ENCODE measurements around the gene PRAMEF1.
"Not testable (repeated sequence)": the region's sequence is repeated elsewhere in the genome, so short reads cannot be mapped to it uniquely, and the experiment has no call there.

PRAMEF1 gene

GRCh38 chr1:12774801-12775345 lies 16.3 kb upstream of the PRAMEF1 start:
- no peak for DNase-seq (ENCODE audit: low read depth in 2 of 2, low spot score in 1 of 2)

- no peak for DNase-seq (ENCODE audit: low read depth in 2 of 2, low spot score in 1 of 2)
Measured at GRCh38 chr1:12775443-12775842, 15.8 kb upstream of the PRAMEF1 start.

GRCh38 chr1:12776801-12777557 lies 14.2 kb upstream of the PRAMEF1 start:
- DNase-seq (ENCODE audit: low read depth in 2 of 2, low spot score in 1 of 2): no peak

- no peak for DNase-seq (ENCODE audit: low read depth in 2 of 2, low spot score in 1 of 2)
Measured at GRCh38 chr1:12778061-12778460, 13.1 kb upstream of the PRAMEF1 start.

- DNase-seq (ENCODE audit: low read depth in 2 of 2, low spot score in 1 of 2): no peak
Measured at GRCh38 chr1:12778907-12779306, 12.3 kb upstream of the PRAMEF1 start.

- DNase-seq (ENCODE audit: low read depth in 2 of 2, low spot score in 1 of 2): not testable (repeated sequence)
Measured at GRCh38 chr1:12781488-12781887, 9.7 kb upstream of the PRAMEF1 start.

- DNase-seq (ENCODE audit: low read depth in 2 of 2, low spot score in 1 of 2): not testable (repeated sequence)
Measured at GRCh38 chr1:12783783-12784182, 7.4 kb upstream of the PRAMEF1 start.

- DNase-seq (ENCODE audit: low read depth in 2 of 2, low spot score in 1 of 2): not testable (repeated sequence)
Measured at GRCh38 chr1:12784729-12785128, 6.5 kb upstream of the PRAMEF1 start.

GRCh38 chr1:12798911-12799310 lies 7.7 kb downstream of the PRAMEF1 start:
- no peak for DNase-seq (ENCODE audit: low read depth in 2 of 2, low spot score in 1 of 2)

GRCh38 chr1:12799730-12800129 lies 8.5 kb downstream of the PRAMEF1 start:
- DNase-seq (ENCODE audit: low read depth in 2 of 2, low spot score in 1 of 2): no peak

GRCh38 chr1:12809933-12810332 lies 18.7 kb downstream of the PRAMEF1 start:
- no peak for DNase-seq (ENCODE audit: low read depth in 2 of 2, low spot score in 1 of 2)

GRCh38 chr1:12810691-12811408 lies 19.7 kb downstream of the PRAMEF1 start:
- no peak for DNase-seq (ENCODE audit: low read depth in 2 of 2, low spot score in 1 of 2)

GRCh38 chr1:12811409-12811784 lies 20.2 kb downstream of the PRAMEF1 start:
- DNase-seq (ENCODE audit: low read depth in 2 of 2, low spot score in 1 of 2): no peak

- not testable (repeated sequence) for DNase-seq (ENCODE audit: low read depth in 2 of 2, low spot score in 1 of 2)
Measured at GRCh38 chr1:12819061-12819460, 27.9 kb downstream of the PRAMEF1 start.

GRCh38 chr1:12831310-12831709 lies 40.1 kb downstream of the PRAMEF1 start, which contains the start of gene PRAMEF11:
Gene PRAMEF11, minus strand, starts transcription at chr1:12831410. Its CDS starts 2,621 bp downstream, at chr1:12828789.
- not testable (repeated sequence) for DNase-seq (ENCODE audit: low read depth in 2 of 2, low spot score in 1 of 2)

- not testable (repeated sequence) for DNase-seq (ENCODE audit: low read depth in 2 of 2, low spot score in 1 of 2)
Measured at GRCh38 chr1:12833251-12833650, 42.1 kb downstream of the PRAMEF1 start.

All from stimulated activated CD8-positive, alpha-beta memory T cell treated with anti-CD3 and anti-CD28 coated beads, Interleukin-4, amount 100 ng/mL, for 1 hour (primary cell).